Measurements from ENCODE around the gene CDHR4.

DNA sequence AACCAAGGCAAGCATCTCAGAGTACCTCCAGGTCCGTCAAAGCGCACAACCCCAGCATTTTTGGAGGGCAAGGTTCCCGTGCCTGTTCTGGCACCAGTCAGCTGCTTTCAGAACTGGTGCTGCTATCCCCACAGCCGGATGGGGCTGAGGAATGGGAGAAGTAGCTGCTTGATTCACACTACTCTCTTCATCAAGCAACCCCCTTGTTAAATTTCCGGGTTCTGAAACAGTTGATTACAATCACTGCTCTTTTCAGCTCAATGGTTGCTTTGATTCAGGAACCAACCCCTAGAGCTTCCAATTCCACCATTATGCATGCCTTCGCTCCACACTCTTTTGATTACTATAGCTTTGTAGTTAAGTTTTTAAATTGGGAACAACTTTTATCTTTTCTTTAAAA is 26.3 kb upstream of the CDHR4 start:
- TF ChIP-seq POLR2A (IDR thresholded peaks at IDR 0.05) (no peak), EP300 (IDR thresholded peaks at IDR 0.05) (no peak)
- TF ChIP-seq, protein P1, sequence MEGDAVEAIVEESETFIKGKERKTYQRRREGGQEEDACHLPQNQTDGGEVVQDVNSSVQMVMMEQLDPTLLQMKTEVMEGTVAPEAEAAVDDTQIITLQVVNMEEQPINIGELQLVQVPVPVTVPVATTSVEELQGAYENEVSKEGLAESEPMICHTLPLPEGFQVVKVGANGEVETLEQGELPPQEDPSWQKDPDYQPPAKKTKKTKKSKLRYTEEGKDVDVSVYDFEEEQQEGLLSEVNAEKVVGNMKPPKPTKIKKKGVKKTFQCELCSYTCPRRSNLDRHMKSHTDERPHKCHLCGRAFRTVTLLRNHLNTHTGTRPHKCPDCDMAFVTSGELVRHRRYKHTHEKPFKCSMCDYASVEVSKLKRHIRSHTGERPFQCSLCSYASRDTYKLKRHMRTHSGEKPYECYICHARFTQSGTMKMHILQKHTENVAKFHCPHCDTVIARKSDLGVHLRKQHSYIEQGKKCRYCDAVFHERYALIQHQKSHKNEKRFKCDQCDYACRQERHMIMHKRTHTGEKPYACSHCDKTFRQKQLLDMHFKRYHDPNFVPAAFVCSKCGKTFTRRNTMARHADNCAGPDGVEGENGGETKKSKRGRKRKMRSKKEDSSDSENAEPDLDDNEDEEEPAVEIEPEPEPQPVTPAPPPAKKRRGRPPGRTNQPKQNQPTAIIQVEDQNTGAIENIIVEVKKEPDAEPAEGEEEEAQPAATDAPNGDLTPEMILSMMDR (IDR thresholded peaks at IDR 0.05) = no peak

Data from ovary (tissue), 3 donors.